ENCODE measurements around the gene SLC35F5.
"Not testable (repeated sequence)": the region's sequence is repeated elsewhere in the genome, so short reads cannot be mapped to it uniquely, and the experiment has no call there.

Gene SLC35F5

DNA sequence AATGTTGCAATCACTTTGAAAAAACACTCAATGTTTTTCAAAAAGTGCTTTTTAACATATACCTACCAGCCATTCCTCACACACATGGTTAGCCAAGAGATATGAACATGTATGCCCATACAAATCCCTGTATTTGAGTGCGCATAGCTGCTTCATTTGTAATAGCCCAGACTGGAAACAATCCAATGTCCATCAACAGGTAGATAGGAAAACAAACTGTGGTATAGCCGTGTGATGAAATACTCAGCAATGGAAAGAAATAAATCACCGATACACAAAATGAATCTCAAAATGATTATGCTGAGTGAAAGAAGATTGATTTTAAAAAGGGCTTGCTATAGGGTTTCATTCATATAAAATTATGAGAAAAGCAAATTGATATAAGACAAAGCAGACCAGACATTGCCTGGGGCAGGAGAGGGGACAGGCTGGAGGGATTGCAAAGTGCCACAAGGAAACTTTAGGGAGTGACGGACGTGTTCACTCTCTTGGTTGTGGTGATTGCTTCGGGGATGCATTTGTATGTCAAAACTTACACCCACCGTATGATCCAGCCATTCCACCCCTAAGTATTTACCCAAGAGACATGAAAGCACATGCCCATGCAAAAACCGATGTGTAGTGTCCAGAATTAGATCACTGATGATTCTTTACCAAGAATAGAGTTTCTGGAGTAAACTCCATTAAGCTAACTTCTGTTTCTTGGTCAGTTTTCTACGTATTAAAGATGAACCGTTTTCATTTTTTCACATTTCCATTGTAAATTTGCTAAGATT lies 93.0 kb downstream of the SLC35F5 start:
- not testable (repeated sequence) for DNase-seq (ENCODE audit: low read depth, low spot score); H3K4me3 ChIP-seq (ENCODE audit: low read length)
